GM06990 (cell line): ENCODE results near the gene C15orf39.

Source experiments
- DNase-seq: peaks from one replicate; pipeline ENCODE4 v3.0.0-alpha.2; 2011; ENCODE audit not compliant: insufficient read length; ENCODE audit errors: extremely low read depth
- H3K27me3 ChIP-seq: replicated peaks from 2 replicates; pipeline ENCODE4 v1.6.0; 2011; ENCODE audit warnings: low read length; ENCODE audit not compliant: control insufficient read depth, insufficient read depth
- H3K36me3 ChIP-seq: 2 replicates; pipeline ENCODE4 v1.5.1; 2011; ENCODE audit warnings: low read length; ENCODE audit not compliant: control insufficient read depth, insufficient read depth
- H3K4me3 ChIP-seq: replicated peaks from 2 replicates; pipeline ENCODE4 v1.5.1; 2011; ENCODE audit warnings: low read depth, mild to moderate bottlenecking, control low read depth, low read length
- TF ChIP-seq, protein P1 (sequence below): IDR thresholded peaks from 2 replicates; pipeline ENCODE4 v1.5.1; 2011; ENCODE audit warnings: low read length, control low read depth, mild to moderate bottlenecking, inconsistent platforms; ENCODE audit not compliant: insufficient read depth, poor library complexity, severe bottlenecking

C15orf39 gene

DNA sequence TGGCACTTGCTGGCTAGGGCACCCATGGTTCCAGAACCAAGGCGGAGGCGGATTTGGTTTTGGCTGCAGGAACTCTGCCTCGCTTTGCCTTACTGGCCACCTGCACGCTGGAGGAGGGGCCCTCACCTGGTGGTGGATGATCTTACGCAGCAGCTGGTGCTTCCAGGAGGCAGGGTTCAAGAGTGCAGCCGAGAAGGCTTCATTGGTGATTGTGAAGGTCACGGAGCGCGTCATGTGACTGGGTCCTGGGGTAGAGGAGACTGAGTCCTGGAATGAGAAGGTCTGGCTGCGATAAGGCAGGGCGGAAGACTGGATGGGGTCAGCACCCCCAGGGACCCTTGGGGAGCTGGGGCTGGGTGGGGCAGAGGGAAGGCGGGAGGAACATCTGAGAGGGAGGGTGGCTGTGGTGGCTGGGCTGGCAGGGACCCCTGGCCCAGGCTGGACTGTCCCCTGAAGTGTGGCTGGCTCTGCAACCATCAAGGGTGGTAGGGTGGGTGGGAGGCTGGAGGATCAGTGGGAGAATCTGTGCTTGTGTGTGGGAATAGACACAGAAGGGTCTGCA, 30.7 kb downstream of the C15orf39 start:
- no peak overlapping the region for H3K4me3 ChIP-seq
- DNase-seq = no peak
- peaks cover 1% of the 10 kb centered on the region; the same call in 1 of the 2 replicates for H3K27me3 ChIP-seq
- TF ChIP-seq, protein P1, sequence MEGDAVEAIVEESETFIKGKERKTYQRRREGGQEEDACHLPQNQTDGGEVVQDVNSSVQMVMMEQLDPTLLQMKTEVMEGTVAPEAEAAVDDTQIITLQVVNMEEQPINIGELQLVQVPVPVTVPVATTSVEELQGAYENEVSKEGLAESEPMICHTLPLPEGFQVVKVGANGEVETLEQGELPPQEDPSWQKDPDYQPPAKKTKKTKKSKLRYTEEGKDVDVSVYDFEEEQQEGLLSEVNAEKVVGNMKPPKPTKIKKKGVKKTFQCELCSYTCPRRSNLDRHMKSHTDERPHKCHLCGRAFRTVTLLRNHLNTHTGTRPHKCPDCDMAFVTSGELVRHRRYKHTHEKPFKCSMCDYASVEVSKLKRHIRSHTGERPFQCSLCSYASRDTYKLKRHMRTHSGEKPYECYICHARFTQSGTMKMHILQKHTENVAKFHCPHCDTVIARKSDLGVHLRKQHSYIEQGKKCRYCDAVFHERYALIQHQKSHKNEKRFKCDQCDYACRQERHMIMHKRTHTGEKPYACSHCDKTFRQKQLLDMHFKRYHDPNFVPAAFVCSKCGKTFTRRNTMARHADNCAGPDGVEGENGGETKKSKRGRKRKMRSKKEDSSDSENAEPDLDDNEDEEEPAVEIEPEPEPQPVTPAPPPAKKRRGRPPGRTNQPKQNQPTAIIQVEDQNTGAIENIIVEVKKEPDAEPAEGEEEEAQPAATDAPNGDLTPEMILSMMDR = no peak
- no peaks in the 10 kb centered on the region for H3K36me3 ChIP-seq

DNA sequence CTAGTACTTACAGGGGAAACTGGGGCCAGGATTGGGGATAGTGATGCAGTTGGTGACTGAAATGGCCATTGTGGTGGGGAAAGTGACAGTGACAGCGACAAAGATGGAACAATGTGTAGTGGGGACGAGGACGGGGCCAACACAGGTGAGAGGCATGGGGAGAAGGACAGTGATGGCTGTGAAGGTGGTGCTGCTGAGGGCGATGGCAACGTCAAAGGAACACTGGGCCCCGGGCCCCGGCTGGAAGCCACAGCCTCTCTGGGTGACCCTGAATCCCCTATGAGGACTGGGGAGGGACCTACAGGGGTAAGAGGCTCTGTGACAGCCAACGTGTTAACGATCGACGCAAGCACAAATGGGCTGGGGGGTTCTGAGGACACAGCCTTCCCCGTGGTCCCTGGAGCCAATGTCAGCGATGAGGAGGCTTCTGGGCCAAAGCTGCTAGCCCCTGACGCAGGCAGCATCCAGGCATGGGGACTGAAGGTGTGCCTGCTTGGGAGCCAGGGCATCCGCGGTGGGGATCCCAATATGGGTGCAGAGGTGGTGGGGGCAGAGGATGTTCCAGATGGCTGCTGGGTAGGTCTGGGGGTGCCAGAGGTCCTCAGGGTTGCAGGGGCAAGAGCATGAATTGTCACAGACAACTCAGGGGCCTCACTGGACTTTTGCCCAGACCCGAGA, 31.3 kb downstream of the C15orf39 start:
- TF ChIP-seq, protein P1 = no peak
- DNase-seq = no peak
- peaks cover 1% of the 10 kb centered on the region; the same call in 1 of the 2 replicates for H3K27me3 ChIP-seq

DNA sequence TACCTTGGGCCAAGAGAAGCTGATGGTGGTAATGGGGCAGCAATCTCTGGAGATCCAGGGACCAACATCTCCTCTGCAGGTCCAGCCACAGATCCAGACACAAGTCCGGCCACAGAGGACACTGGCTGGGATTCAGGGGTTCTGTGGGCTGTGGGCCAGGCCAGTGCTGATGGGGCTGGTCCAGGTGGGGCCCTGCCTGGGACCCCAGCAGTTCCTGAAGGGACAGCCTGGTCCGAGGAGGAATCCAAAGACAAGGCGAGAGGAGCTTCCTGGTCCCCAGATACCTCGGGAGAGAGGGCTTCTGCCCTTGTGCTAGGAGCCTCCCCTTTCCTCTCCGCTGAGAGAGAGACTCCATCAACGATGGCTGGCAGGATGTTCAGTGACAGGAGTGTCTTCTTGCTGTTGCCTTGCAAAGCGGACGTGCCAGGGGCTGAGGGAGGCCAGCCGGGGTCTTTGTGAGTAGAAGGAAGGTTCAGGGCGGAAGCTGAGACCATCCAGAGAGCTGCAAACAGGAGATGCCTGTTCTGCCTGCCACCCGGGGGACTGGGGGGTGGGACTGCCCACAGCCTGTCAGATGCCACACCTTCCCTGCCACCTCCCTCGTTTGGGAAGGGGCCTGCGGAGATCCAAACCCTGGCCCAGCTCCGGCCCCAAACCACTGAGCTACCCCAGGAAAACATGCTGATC, 32.0 kb downstream of the C15orf39 start:
- DNase-seq = no peak
- H3K27me3 ChIP-seq = peaks cover 1% of the 10 kb centered on the region; the same call in 1 of the 2 replicates
- no peaks in the 10 kb centered on the region for H3K36me3 ChIP-seq

More for the DNA sequence above, 31.3 kb downstream of the C15orf39 start:
- Histone ChIP-seq H3K36me3 (no peaks in the 10 kb centered on the region), H3K4me3 (no peak overlapping the region)

DNA sequence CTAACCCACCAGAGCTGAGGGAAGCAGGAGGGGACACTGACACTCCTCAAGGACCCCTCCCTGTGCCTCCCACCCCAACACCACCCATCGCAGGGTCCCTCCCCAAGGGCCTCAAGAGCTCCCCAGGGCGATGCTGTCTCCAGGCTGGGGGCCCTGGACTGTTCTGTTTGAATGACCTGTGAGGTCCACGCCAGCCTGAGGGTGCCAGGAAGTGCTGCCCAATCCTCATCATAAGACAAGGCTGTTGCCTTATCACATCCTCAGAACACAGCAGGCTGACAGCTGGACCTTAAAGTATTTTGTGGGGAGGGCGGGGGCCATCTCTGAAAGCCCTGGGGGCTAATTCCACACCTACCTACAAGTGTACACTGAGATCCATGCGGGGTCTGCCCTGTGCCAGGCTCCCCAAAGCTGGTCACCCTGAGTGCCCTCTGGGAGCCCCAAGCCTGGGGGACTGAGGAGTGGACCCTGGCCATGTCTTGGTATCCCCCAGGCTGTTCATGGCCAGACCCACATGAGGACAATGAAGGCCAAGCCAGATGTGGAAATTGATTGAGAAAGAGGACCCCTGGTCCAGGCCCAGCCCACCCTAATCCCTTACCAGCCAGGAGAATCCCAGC, 32.6 kb downstream of the C15orf39 start:
- DNase-seq = no peak
- Histone ChIP-seq H3K36me3 (no peaks in the 10 kb centered on the region), H3K4me3 (no peak overlapping the region), H3K27me3 (no peaks in the 10 kb centered on the region; the same call in 1 of the 2 replicates)
- TF ChIP-seq, protein P1 = no peak

More for the DNA sequence above, 32.0 kb downstream of the C15orf39 start:
- TF ChIP-seq, protein P1 = no peak
- H3K4me3 ChIP-seq = no peak overlapping the region

DNA sequence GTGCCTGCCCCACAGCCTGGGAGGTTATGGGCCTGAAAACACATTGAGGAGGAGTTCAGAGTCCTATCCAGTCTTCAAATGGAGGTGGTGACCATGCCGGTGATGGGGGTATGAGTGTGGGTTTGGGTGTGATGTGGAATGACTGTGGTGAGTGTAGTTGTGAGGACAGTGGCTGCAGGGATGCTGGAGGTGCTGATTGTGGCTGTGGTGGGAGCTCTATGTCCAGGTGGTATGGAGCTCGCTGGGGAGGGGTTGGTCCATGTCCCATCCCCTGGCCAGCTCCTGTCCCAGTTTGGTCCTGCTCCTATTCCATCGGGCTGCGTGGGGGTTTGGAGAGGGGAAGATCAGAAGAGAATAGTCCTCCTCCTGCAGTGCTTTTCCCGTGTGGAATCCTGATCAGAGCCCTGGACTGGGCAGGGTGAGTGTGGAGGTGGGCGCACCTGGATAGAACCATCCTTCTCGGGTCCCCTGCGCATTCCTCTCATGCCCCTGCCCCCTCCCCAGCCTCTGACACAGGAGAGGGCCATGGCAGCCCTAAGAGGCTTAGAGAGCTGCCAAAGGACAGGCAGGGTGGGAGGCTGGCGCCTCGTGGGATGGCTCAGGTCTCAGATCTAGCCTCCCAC, 33.5 kb downstream of the C15orf39 start:
- TF ChIP-seq, protein P1 = no peak
- Histone ChIP-seq H3K4me3 (no peak overlapping the region), H3K36me3 (no peaks in the 10 kb centered on the region), H3K27me3 (no peaks in the 10 kb centered on the region; the same call in 1 of the 2 replicates)
- no peak for DNase-seq
